ENCODE data around the gene C10orf90. TPM values are rescaled to one million over a fixed set of nuclear protein-coding genes. Genes with fewer than 3 reads are reported as not detected.

The C10orf90 gene
- total RNA-seq, 1 donor from 2014 or later: not detected

DNA sequence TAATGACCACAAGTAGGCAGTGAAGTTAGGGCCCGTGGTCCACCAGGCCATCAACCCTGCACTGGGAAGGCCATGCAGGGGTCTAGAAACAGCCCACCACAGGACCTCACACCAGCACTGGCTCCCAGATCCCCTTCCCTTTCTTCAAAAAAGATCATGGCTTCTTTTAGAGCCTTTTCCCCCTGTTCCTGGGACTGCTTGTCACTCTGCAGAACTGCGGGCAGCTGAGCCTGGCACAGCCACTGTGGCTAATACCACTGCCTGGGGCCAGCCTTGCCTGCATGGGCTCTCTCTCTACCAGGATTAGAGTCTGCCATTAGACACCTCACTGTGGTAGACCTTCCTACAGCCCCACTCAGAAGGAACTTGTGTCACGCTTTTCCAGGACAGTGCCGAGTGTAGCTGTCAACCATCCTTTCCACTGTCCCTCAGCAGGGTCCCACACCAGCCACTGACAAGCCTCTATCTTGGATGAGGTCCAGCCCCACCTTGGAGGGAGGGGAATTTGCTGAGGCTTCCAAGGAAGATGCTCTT is 19.0 kb upstream of the C10orf90 start:
- Histone ChIP-seq H3K79me2 (ENCODE audit: low read depth) (no peaks in the 10 kb centered on the region), H3K27ac (no peak overlapping the region), H2AFZ (replicated peaks) (no peak overlapping the region), H3K4me3 (no peak overlapping the region), H3K4me1 (peaks cover 18% of the 10 kb centered on the region), H3K36me3 (peaks cover 5% of the 10 kb centered on the region), H3F3A (ENCODE audit: low read depth) (peaks cover 8% of the 10 kb centered on the region), H3K27me3 (no peaks in the 10 kb centered on the region), H3K9ac (no peak overlapping the region), H3K9me3 (ENCODE audit: low read depth) (no peaks in the 10 kb centered on the region), H3K4me2 (no peak overlapping the region), H4K20me1 (ENCODE audit: low read depth) (no peaks in the 10 kb centered on the region)
- TF ChIP-seq EZH2 (IDR thresholded peaks at IDR 0.05) (no peak), EZH2phosphoT487 (IDR thresholded peaks at IDR 0.05) (no peak)
- TF ChIP-seq, protein P1, sequence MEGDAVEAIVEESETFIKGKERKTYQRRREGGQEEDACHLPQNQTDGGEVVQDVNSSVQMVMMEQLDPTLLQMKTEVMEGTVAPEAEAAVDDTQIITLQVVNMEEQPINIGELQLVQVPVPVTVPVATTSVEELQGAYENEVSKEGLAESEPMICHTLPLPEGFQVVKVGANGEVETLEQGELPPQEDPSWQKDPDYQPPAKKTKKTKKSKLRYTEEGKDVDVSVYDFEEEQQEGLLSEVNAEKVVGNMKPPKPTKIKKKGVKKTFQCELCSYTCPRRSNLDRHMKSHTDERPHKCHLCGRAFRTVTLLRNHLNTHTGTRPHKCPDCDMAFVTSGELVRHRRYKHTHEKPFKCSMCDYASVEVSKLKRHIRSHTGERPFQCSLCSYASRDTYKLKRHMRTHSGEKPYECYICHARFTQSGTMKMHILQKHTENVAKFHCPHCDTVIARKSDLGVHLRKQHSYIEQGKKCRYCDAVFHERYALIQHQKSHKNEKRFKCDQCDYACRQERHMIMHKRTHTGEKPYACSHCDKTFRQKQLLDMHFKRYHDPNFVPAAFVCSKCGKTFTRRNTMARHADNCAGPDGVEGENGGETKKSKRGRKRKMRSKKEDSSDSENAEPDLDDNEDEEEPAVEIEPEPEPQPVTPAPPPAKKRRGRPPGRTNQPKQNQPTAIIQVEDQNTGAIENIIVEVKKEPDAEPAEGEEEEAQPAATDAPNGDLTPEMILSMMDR (IDR thresholded peaks at IDR 0.05): no peak
- no peak for DNase-seq (ENCODE audit: low spot score)
- Mint-ChIP-seq H3K27me3 (ENCODE audit: insufficient read depth, low read depth) (peaks cover 7% of the 10 kb centered on the region), H3K27ac (no peak overlapping the region), H3K9me3 (peaks cover 13% of the 10 kb centered on the region), H3K4me3 (no peak overlapping the region), H3K36me3 (no peaks in the 10 kb centered on the region), H3K4me1 (peaks cover 22% of the 10 kb centered on the region)

DNA sequence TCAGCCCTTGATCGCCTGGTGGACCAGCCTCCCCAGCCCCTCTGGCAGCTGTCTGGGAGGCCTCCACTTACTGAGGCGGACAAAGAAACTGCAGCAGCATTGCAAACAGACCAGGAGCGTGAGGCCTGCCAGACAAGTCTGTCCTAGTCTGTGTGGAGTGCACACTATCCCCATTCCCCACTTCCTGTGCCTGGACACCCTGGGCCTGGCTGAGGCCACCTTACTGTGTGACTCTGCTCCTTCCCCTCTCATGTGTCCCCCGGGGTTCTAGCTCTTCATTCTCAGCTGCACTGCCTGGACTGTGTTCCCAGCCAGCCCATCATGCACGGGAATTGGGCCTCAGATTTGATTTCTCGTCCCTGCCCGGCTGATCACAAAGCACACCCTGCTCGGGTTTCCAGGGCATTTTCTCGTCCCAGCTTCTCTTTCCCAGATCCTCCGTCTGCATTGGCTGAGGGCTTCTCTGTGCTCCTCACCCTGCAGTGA is 16.7 kb upstream of the C10orf90 start:
- no peaks in the 10 kb centered on the region for H3K36me3 ChIP-seq
- peak overlapping the region; percentile 1 for H3K27ac ChIP-seq
- peaks cover 8% of the 10 kb centered on the region for H3F3A ChIP-seq (ENCODE audit: low read depth)
- no peaks in the 10 kb centered on the region for H3K27me3 ChIP-seq
- peak overlapping the region; percentile 91 for H2AFZ ChIP-seq (replicated peaks)
- H3K27ac Mint-ChIP-seq: peak overlapping the region; percentile 99
- H3K9me3 Mint-ChIP-seq: peaks cover 13% of the 10 kb centered on the region
- H3K9ac ChIP-seq: no peak overlapping the region
- no peaks in the 10 kb centered on the region for H3K36me3 Mint-ChIP-seq
- no peaks in the 10 kb centered on the region for H3K79me2 ChIP-seq (ENCODE audit: low read depth)
- peak; percentile 53 for DNase-seq (ENCODE audit: low spot score)
- H3K4me3 ChIP-seq: no peak overlapping the region
- H4K20me1 ChIP-seq (ENCODE audit: low read depth): no peaks in the 10 kb centered on the region
- peaks cover 18% of the 10 kb centered on the region for H3K4me1 ChIP-seq
- H3K4me1 Mint-ChIP-seq: peaks cover 22% of the 10 kb centered on the region
- TF ChIP-seq, protein P1 (IDR thresholded peaks at IDR 0.05): no peak
- TF ChIP-seq EZH2phosphoT487 (IDR thresholded peaks at IDR 0.05) (no peak), EZH2 (IDR thresholded peaks at IDR 0.05) (no peak)
- no peak overlapping the region for H3K4me3 Mint-ChIP-seq
- H3K27me3 Mint-ChIP-seq (ENCODE audit: insufficient read depth, low read depth): peaks cover 7% of the 10 kb centered on the region
- H3K4me2 ChIP-seq: peak overlapping the region; percentile 40
- no peaks in the 10 kb centered on the region for H3K9me3 ChIP-seq (ENCODE audit: low read depth)

DNA sequence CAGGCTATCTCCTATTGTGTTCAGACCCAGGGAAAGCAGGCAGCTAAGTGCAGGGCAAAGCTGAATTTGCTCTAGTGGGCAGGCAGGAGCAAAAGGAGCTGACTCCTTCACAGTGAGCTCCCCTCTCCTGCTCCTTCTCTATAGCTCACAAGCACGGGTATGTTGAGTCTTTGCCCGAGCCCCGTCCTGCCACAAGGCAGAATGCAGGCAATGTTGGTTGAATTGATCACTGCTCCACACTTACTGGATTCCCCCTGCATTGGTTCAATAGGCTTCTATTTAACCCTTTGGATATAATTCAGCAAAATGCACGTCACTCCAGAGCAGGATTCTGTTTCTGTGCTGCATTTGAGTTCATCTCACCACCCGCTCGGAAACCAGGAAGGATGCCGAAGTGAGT is 16.2 kb upstream of the C10orf90 start:
- H3K9ac ChIP-seq: no peak overlapping the region
- peaks cover 8% of the 10 kb centered on the region for H3F3A ChIP-seq (ENCODE audit: low read depth)
- DNase-seq (ENCODE audit: low spot score): peak; percentile 24
- peak overlapping the region; percentile 91 for H2AFZ ChIP-seq (replicated peaks)
- TF ChIP-seq EZH2phosphoT487 (IDR thresholded peaks at IDR 0.05) (no peak), EZH2 (IDR thresholded peaks at IDR 0.05) (no peak)
- TF ChIP-seq, protein P1 (IDR thresholded peaks at IDR 0.05): no peak
- H3K27ac Mint-ChIP-seq: peak overlapping the region; percentile 99
- H3K36me3 Mint-ChIP-seq: no peaks in the 10 kb centered on the region
- H3K27me3 Mint-ChIP-seq (ENCODE audit: insufficient read depth, low read depth): peaks cover 7% of the 10 kb centered on the region
- peak overlapping the region; percentile 40 for H3K4me2 ChIP-seq
- no peak overlapping the region for H3K4me3 ChIP-seq
- no peak overlapping the region for H3K4me3 Mint-ChIP-seq
- H3K4me1 ChIP-seq: peaks cover 18% of the 10 kb centered on the region
- H4K20me1 ChIP-seq (ENCODE audit: low read depth): no peaks in the 10 kb centered on the region
- peaks cover 22% of the 10 kb centered on the region for H3K4me1 Mint-ChIP-seq
- no peaks in the 10 kb centered on the region for H3K27me3 ChIP-seq
- H3K27ac ChIP-seq: no peak overlapping the region
- no peaks in the 10 kb centered on the region for H3K9me3 ChIP-seq (ENCODE audit: low read depth)
- H3K79me2 ChIP-seq (ENCODE audit: low read depth): no peaks in the 10 kb centered on the region
- H3K36me3 ChIP-seq: no peaks in the 10 kb centered on the region
- peaks cover 9% of the 10 kb centered on the region for H3K9me3 Mint-ChIP-seq

All from neural progenitor cell (in vitro differentiated cells).